HG03064 (cell line): ENCODE measurements around the gene LAMB1.
"Not testable (repeated sequence)": the region's sequence is repeated elsewhere in the genome, so short reads cannot be mapped to it uniquely, and the experiment has no call there.

ENCODE experiments used
- ATAC-seq: cut with Tn5 transposase; IDR thresholded peaks from one replicate; pipeline ENCODE4 v1.9.1; 2021; ENCODE audit warnings: low read depth; ENCODE audit not compliant: unreplicated experiment

LAMB1 gene

GRCh38 chr7:108002726-108003598 lies at the start of gene LAMB1:
Gene LAMB1, minus strand, starts transcription at chr7:108003161. Its CDS starts 276 bp downstream, at chr7:108002885.
- ATAC-seq: no peak

- no peak for ATAC-seq
These were observed 48.5 kb upstream of the LAMB1 start for GRCh38 chr7:108051454-108051853.

- no peak for ATAC-seq
These were observed 47.0 kb upstream of the LAMB1 start for GRCh38 chr7:108049962-108050361.

DNA sequence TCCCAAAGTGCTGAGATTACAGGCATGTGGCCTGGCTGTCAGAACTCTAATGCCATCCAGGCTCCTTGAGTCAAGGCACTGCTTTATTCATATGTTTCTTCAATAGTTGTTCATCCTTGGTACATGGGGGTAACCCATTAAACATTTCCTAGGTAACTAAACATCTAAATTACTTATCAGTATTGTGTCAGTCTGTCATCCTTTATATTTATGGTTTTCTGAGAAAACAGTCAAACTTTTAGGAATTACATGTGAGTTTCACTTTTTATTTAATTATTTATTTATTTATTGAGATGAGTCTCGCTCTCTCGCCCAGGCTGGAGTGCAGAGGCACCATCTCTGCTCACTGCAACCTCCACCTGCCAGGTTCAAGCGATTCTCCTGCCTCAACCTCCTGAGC lies 45.5 kb upstream of the LAMB1 start:
- ATAC-seq: no peak

- ATAC-seq: no peak
These were observed 44.1 kb upstream of the LAMB1 start for GRCh38 chr7:108046952-108047506.

- ATAC-seq: no peak
These were observed 42.7 kb upstream of the LAMB1 start for GRCh38 chr7:108045669-108046068.

GRCh38 chr7:108045154-108045553 lies 42.2 kb upstream of the LAMB1 start:
- no peak for ATAC-seq

DNA sequence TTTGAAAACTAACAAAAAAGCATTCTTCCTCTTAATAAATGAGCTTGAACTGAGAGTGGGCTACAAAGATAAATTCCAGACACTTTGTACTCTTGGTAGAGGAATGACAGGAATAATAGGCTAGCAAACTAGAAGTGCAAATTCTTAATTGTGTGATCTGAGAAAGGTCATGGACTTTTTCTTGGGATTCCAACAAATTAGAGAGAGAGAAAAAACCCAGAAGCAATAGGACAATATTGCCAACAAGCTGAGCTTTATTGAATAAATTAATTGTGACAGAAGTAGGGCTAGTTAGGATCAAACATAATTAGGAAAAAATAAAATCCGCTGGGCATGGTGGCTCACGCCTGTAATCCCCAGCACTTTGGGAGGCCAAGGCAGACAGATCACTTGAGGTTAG lies 41.4 kb upstream of the LAMB1 start:
- no peak for ATAC-seq

- ATAC-seq: no peak
These were observed 36.0 kb upstream of the LAMB1 start for GRCh38 chr7:108038986-108039385.

GRCh38 chr7:108037741-108038140 lies 34.8 kb upstream of the LAMB1 start:
- ATAC-seq: no peak

DNA sequence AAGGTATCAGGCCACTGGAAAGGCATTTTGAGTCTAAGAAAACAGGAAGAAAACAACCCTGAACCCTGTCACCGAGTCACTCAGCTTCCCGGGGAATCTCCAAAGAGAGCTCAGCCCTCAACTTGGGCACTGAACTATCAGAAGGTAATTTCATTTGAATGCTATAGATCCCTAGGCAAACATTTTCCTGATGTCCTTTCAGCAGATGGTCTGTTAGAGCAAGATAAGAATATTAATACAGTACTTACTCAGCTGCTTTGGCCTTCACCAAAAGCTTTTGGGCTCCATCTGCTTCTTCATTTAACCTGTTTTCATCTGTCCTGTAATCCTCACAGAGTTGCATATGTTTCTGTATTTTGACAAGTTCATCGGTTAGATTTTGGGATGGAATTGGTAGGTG lies 34.2 kb upstream of the LAMB1 start:
- no peak for ATAC-seq

- ATAC-seq: no peak
These were observed 31.6 kb upstream of the LAMB1 start for GRCh38 chr7:108034586-108034985.

DNA sequence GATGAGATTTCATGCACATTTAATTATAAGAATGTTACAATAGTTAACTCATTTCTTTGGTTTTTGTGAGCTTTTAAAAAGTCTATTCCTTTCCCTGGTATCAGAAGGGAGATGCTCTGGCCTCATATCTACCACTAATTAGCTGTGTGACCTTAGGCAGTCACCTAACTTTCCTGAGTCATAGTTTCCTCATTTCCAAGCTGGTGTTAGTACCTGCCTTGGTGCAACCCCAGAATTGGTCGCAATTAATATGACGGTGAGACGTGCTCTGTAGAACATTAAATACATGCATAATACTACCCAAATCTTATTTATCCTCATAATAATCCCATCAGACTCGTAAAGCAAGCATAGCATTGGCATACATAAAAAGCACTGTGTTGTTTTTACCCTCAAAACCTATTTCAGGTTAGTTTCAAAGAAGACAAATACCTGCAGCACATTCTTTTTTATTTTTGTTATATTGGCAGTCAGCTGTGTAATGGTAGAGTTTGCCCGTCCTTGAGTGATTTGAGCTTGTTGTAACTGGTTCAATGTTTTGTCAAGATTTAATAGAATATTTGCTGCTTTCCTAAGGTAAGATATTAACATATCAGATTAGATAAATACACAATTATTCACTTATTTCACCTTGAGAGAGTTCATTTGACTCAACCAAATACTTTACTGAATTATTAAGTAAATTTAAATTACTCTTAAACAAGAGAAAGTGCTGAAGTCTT lies 31.0 kb upstream of the LAMB1 start:
- no peak for ATAC-seq

DNA sequence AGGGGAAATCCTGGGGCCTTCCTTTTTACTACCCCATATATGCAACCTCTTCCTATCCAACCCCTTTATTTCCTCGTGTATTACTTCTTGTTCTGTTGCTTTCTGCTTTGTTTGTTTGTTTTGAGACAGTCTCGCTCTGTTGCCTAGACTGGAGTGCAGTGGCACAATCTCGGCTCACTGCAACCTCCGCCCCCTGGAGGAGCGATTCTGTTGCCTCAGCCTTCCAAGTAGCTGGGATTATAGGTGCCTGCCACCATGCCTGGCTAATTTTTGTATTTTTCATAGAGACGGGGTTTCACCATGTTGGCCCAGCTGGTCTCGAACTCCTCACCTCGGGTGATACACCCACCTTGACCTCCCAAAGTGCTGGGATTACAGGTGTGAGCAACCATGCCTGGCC lies 30.3 kb upstream of the LAMB1 start:
- not testable (repeated sequence) for ATAC-seq

DNA sequence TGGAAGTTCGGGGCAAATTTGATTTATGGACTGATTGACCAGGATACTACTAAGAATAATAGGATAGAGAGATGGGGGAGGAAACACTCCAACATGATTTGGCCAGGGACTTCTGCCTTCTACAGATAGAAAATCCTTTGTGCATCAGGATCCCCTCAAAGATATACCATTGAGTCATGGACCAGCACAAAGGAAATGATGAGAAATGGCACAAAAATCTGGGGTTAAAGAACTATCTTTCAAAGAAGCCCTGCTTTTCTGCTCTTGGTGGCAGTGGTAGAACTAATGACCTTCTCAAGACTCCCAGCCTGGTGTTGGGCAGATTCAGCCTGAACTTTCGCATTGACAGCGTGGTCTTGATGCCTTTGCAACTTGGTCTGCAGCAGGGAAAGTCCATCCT lies 27.6 kb upstream of the LAMB1 start:
- no peak for ATAC-seq

DNA sequence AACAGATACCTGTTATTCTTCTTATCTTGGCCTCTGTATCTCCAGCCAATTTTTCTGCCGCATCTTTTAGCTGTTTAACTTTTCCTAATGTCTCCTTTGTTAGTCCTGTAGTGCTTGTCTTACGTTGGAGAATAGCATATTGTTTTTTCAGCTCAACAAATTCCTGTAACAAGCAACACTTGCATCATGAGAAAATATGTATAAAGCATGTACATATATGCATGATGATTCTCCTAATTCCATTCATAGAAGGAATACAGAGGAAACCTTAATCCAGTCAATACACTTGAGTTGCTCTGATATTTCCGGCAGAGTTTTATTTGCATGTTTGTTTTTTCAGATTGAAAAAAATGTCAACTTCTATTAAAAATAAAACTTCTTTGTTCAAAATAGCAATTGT lies 26.1 kb upstream of the LAMB1 start:
- no peak for ATAC-seq

DNA sequence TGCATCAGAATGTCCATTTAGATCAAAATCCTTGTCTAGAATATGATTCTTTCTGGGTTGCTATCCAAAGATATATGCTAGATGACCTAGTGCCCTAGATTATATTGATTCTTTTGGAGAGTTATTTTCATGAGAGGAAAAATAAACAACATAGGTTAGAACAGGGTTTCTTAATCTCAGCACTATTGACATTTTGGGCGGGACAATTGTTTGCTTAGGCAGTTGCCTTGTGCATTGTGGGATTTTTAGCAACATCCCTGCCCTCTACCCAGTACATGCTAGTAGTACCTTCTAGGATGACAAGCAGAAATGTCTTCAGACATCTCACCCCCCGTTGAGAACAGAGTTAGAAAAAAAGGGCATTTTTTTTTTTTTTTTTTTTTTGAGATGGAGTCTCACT lies 25.1 kb upstream of the LAMB1 start:
- no peak for ATAC-seq

- ATAC-seq: no peak
These were observed 24.3 kb upstream of the LAMB1 start for GRCh38 chr7:108027239-108027638.

GRCh38 chr7:108026647-108027046 lies 23.7 kb upstream of the LAMB1 start:
- no peak for ATAC-seq

DNA sequence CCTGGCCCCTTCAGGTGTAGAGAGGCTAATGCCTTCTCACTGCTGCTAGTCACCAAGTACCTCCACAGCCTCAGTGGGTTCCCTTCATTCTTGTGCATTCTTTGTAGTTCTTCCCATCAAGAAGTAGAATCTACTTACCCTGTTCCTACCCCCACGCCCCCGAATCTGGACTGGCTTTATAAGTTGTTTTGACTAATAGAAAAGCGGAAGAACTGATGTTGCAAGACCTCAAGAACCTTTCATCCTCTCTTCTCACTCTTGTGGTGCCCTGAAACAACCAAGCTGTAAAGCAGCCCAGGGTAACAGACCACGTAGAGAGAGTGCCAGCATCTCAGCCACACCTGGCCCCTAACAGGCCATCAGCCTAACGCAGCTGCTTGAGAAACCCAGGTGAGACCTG lies 23.2 kb upstream of the LAMB1 start:
- no peak for ATAC-seq

- no peak for ATAC-seq
These were observed 21.6 kb upstream of the LAMB1 start for GRCh38 chr7:108024538-108024937.

- no peak for ATAC-seq
These were observed 17.6 kb upstream of the LAMB1 start for GRCh38 chr7:108020585-108020984.
